ENCODE results near the gene DNAJC1.

DNA sequence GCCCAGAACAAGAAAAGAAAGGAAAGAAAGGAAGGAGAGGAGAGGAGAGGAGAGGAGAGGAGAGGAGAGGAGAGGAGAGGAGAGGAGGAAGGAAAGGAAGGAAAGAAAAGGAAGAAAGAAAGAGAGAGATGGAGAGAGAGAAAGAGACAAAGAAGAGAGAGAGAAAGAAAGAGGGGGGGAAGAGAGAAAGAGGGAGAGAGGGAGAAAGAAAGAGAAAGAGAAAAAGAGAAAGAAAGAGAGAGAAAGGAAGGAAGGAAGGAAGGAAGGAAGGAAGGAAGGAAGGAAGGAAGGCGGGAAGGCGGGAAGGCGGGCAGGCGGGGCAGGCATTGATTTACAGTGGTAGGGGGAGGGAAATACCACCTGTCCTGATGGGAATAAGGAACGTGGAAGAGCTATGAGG, 92.7 kb downstream of the DNAJC1 start:
- TF ChIP-seq, protein P1, sequence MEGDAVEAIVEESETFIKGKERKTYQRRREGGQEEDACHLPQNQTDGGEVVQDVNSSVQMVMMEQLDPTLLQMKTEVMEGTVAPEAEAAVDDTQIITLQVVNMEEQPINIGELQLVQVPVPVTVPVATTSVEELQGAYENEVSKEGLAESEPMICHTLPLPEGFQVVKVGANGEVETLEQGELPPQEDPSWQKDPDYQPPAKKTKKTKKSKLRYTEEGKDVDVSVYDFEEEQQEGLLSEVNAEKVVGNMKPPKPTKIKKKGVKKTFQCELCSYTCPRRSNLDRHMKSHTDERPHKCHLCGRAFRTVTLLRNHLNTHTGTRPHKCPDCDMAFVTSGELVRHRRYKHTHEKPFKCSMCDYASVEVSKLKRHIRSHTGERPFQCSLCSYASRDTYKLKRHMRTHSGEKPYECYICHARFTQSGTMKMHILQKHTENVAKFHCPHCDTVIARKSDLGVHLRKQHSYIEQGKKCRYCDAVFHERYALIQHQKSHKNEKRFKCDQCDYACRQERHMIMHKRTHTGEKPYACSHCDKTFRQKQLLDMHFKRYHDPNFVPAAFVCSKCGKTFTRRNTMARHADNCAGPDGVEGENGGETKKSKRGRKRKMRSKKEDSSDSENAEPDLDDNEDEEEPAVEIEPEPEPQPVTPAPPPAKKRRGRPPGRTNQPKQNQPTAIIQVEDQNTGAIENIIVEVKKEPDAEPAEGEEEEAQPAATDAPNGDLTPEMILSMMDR (IDR thresholded peaks at IDR 0.05) = no peak
- TF ChIP-seq POLR2A (IDR thresholded peaks at IDR 0.05) = no peak
